Measurements from ENCODE around the gene TSPAN8.

TSPAN8 gene

GRCh38 chr12:71142016-71142415 lies 15.8 kb downstream of the TSPAN8 start:
- no peak overlapping the region for H3K27ac ChIP-seq
- no peak overlapping the region for H3K9ac ChIP-seq (ENCODE audit: insufficient read length)
- H3K9me3 ChIP-seq (ENCODE audit: low read depth, low read length), result no peaks in the 10 kb centered on the region
- no peak overlapping the region for H3K4me3 ChIP-seq
- TF ChIP-seq POLR2AphosphoS5 (IDR thresholded peaks at IDR 0.05; ENCODE audit: borderline replicate concordance, low read depth, low read length) (no peak), FOXP2 (optimal IDR thresholded peaks at IDR 0.05; ENCODE audit: control extremely low read depth, extremely low read length, insufficient read depth) (no peak), EZH2 (IDR thresholded peaks at IDR 0.05) (no peak)
- DNase-seq (ENCODE audit: low read depth, low spot score), result no peak
- no peaks in the 10 kb centered on the region for H3K36me3 ChIP-seq (ENCODE audit: insufficient read depth, low read length)

GRCh38 chr12:71141378-71141926 lies 16.3 kb downstream of the TSPAN8 start:
- Histone ChIP-seq H3K9ac (ENCODE audit: insufficient read length) (no peak overlapping the region), H3K27ac (no peak overlapping the region), H3K9me3 (ENCODE audit: low read depth, low read length) (no peaks in the 10 kb centered on the region), H3K36me3 (ENCODE audit: insufficient read depth, low read length) (no peaks in the 10 kb centered on the region), H3K4me3 (no peak overlapping the region)
- no peak for DNase-seq (ENCODE audit: low read depth, low spot score)
- TF ChIP-seq FOXP2 (optimal IDR thresholded peaks at IDR 0.05; ENCODE audit: control extremely low read depth, extremely low read length, insufficient read depth) (no peak), POLR2AphosphoS5 (IDR thresholded peaks at IDR 0.05; ENCODE audit: borderline replicate concordance, low read depth, low read length) (no peak), EZH2 (IDR thresholded peaks at IDR 0.05) (no peak)

DNA sequence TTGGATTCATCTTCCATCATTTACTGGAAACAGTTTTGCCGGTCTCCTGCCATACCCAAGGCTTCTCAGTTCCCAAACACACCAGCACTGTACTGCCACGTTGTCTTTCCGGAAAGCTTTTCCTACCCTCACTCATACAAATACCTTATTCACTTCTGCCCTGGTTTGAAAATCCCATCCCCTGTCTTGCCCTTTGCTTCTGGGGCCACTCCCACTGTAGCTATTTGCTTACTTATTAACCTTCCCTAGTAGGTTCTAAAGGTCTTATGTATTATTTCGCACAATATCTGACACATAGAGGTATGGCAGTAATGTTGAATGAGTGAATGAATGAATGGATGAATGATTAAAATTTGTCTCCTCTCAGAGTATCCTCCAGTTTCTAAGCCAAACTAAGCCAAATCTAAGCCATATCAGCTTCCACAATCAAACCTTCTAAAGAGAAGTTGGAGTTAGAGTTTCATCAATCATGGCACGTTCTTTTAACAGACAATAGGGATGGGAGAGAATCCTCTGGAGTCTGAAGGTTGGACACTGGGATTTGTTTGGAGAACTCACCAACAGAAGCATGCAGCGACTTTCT lies 18.6 kb downstream of the TSPAN8 start:
- no peaks in the 10 kb centered on the region for H3K36me3 ChIP-seq (ENCODE audit: insufficient read depth, low read length)
- no peak for DNase-seq (ENCODE audit: low read depth, low spot score)

GRCh38 chr12:71138011-71138410 lies 19.8 kb downstream of the TSPAN8 start:
- Histone ChIP-seq H3K9ac (ENCODE audit: insufficient read length) (no peak overlapping the region), H3K27ac (no peak overlapping the region), H3K36me3 (ENCODE audit: insufficient read depth, low read length) (no peaks in the 10 kb centered on the region), H3K4me3 (no peak overlapping the region), H3K9me3 (ENCODE audit: low read depth, low read length) (no peaks in the 10 kb centered on the region)
- TF ChIP-seq EZH2 (IDR thresholded peaks at IDR 0.05) (no peak), FOXP2 (optimal IDR thresholded peaks at IDR 0.05; ENCODE audit: control extremely low read depth, extremely low read length, insufficient read depth) (no peak), POLR2AphosphoS5 (IDR thresholded peaks at IDR 0.05; ENCODE audit: borderline replicate concordance, low read depth, low read length) (no peak)
- DNase-seq (ENCODE audit: low read depth, low spot score), result no peak

More for the DNA sequence above, 18.6 kb downstream of the TSPAN8 start:
- Histone ChIP-seq H3K9me3 (ENCODE audit: low read depth, low read length) (no peaks in the 10 kb centered on the region), H3K27ac (no peak overlapping the region), H3K4me3 (no peak overlapping the region), H3K9ac (ENCODE audit: insufficient read length) (no peak overlapping the region)
- TF ChIP-seq POLR2AphosphoS5 (IDR thresholded peaks at IDR 0.05; ENCODE audit: borderline replicate concordance, low read depth, low read length), result no peak
- TF ChIP-seq EZH2 (IDR thresholded peaks at IDR 0.05), result no peak
- TF ChIP-seq FOXP2 (optimal IDR thresholded peaks at IDR 0.05; ENCODE audit: control extremely low read depth, extremely low read length, insufficient read depth), result no peak

DNA sequence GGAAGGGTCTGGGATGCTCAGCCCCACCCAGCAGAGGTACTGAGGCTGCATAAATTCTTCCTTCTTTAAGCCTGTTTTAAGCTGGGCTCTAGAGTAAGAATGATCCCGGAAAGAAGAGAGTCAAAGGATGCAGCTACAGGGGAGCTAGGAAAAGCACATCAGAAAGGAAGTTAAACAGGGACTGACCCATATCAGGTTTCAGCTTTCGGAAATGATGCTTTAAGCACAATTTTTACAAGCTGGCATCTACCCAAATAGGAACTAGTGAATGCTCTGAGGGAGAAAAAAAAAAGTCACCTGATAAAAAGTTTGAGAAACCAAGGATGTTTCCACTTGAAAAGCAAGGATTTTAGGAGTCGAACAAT lies 22.0 kb downstream of the TSPAN8 start:
- H3K4me3 ChIP-seq, result no peak overlapping the region
- no peak overlapping the region for H3K27ac ChIP-seq
- H3K9ac ChIP-seq (ENCODE audit: insufficient read length), result no peak overlapping the region
- H3K9me3 ChIP-seq (ENCODE audit: low read depth, low read length), result no peaks in the 10 kb centered on the region
- H3K36me3 ChIP-seq (ENCODE audit: insufficient read depth, low read length), result no peaks in the 10 kb centered on the region
- no peak for TF ChIP-seq EZH2 (IDR thresholded peaks at IDR 0.05)
- TF ChIP-seq POLR2AphosphoS5 (IDR thresholded peaks at IDR 0.05; ENCODE audit: borderline replicate concordance, low read depth, low read length), result no peak
- TF ChIP-seq FOXP2 (optimal IDR thresholded peaks at IDR 0.05; ENCODE audit: control extremely low read depth, extremely low read length, insufficient read depth), result no peak
- no peak for DNase-seq (ENCODE audit: low read depth, low spot score)

GRCh38 chr12:71135077-71135811 lies 22.6 kb downstream of the TSPAN8 start:
- Histone ChIP-seq H3K9me3 (ENCODE audit: low read depth, low read length) (no peaks in the 10 kb centered on the region), H3K9ac (ENCODE audit: insufficient read length) (no peak overlapping the region), H3K27ac (no peak overlapping the region), H3K36me3 (ENCODE audit: insufficient read depth, low read length) (no peaks in the 10 kb centered on the region), H3K4me3 (no peak overlapping the region)
- TF ChIP-seq FOXP2 (optimal IDR thresholded peaks at IDR 0.05; ENCODE audit: control extremely low read depth, extremely low read length, insufficient read depth), result no peak
- TF ChIP-seq POLR2AphosphoS5 (IDR thresholded peaks at IDR 0.05; ENCODE audit: borderline replicate concordance, low read depth, low read length), result no peak
- TF ChIP-seq EZH2 (IDR thresholded peaks at IDR 0.05), result no peak
- DNase-seq (ENCODE audit: low read depth, low spot score), result no peak

GRCh38 chr12:71134405-71134804 lies 23.4 kb downstream of the TSPAN8 start:
- no peak overlapping the region for H3K4me3 ChIP-seq
- no peak for TF ChIP-seq POLR2AphosphoS5 (IDR thresholded peaks at IDR 0.05; ENCODE audit: borderline replicate concordance, low read depth, low read length)
- no peak for TF ChIP-seq EZH2 (IDR thresholded peaks at IDR 0.05)
- no peak for TF ChIP-seq FOXP2 (optimal IDR thresholded peaks at IDR 0.05; ENCODE audit: control extremely low read depth, extremely low read length, insufficient read depth)
- no peaks in the 10 kb centered on the region for H3K36me3 ChIP-seq (ENCODE audit: insufficient read depth, low read length)
- no peak overlapping the region for H3K27ac ChIP-seq
- no peak overlapping the region for H3K9ac ChIP-seq (ENCODE audit: insufficient read length)
- H3K9me3 ChIP-seq (ENCODE audit: low read depth, low read length), result no peaks in the 10 kb centered on the region
- DNase-seq (ENCODE audit: low read depth, low spot score), result no peak

DNA sequence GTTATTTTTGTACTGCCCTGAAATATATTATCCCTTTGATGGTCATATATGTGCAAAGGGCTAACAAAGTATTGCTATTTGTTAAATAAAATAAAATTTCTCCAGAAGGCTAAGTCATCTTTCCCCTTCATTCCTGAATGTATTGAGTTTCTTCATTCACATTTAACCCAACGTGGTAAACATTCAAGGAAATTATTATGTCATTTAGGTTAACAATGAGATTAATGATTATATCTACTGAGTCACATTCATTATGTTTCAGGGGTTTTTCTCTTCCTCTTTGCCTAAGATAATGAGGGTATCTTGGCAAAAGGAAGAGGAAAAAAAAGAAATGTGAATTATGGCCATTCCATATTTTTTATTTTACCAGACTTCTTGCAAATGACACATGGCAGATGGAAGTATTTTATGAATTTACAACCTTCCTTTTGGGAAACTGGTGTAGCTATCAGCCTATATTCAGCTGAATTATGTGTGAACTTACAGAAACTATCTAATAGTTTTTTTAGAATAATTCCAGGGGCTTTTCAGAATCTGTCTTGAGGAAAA lies 27.2 kb downstream of the TSPAN8 start:
- no peaks in the 10 kb centered on the region for H3K9me3 ChIP-seq (ENCODE audit: low read depth, low read length)
- H3K27ac ChIP-seq, result no peak overlapping the region
- no peak overlapping the region for H3K9ac ChIP-seq (ENCODE audit: insufficient read length)
- no peak overlapping the region for H3K4me3 ChIP-seq
- DNase-seq (ENCODE audit: low read depth, low spot score), result no peak
- TF ChIP-seq FOXP2 (optimal IDR thresholded peaks at IDR 0.05; ENCODE audit: control extremely low read depth, extremely low read length, insufficient read depth) (no peak), EZH2 (IDR thresholded peaks at IDR 0.05) (no peak), POLR2AphosphoS5 (IDR thresholded peaks at IDR 0.05; ENCODE audit: borderline replicate concordance, low read depth, low read length) (no peak)
- H3K36me3 ChIP-seq (ENCODE audit: insufficient read depth, low read length), result no peaks in the 10 kb centered on the region
